A549 (cell line): ENCODE measurements around the gene VRK2. TPM values are rescaled to one million over a fixed set of nuclear protein-coding genes. Genes with fewer than 3 reads are reported as not detected.

ENCODE experiments used
- ATAC-seq, 2 experiments: fragments of 200-7000 bp in 1 of 2; fragments of >200 bp in 1 of 2; cut with Nextera tagmentation in 1 of 2; cut with Tn5 transposase in 1 of 2; 3 replicates each; pipeline versions ENCODE4 v1.8.0 to v1.9.1; 2018 to 2020; ENCODE audit warnings: mild to moderate bottlenecking in 1 of 2, moderate library complexity in 1 of 2
- CTCF ChIA-PET: fragments of 300-600 bp; sonication (Branson Sonifier 250); formaldehyde crosslinking; extraction: SDS; loops from one replicate; lab custom pipeline; 2021; ENCODE audit warnings: antibody characterized with exemption, inconsistent platforms; lab: Yijun Ruan, JAX
- POLR2A ChIA-PET: fragments of 350-600 bp; formaldehyde crosslinking; extraction: SDS; loops from one replicate; lab custom pipeline; 2021; ENCODE audit warnings: antibody characterized with exemption, inconsistent platforms; lab: Yijun Ruan, JAX
- DNase-seq, 2 experiments: peaks; one replicate each; pipeline versions ENCODE4 v3.0.0 to v3.0.0-alpha.2; 2011 to 2016; ENCODE audit warnings: low read depth in 1 of 2, low spot score in 1 of 2
- FAIRE-seq: peaks from 2 replicates; lab custom pipeline; 2011; peaks lifted over from hg19 to GRCh38; lab: Jason Lieb, UNC
- H3K27ac ChIP-seq, 2 experiments: fragments of >200 bp; sonication (Bioruptor Twin); formaldehyde crosslinking; 3 replicates each; pipeline ENCODE4 v1.5.1; 2016 to 2017
- H3K4me1 ChIP-seq: fragments of >200 bp; sonication (Bioruptor Twin); formaldehyde crosslinking; 3 replicates; pipeline ENCODE4 v1.6.1; 2016
- H3K4me2 ChIP-seq: fragments of >200 bp; sonication (Bioruptor Twin); formaldehyde crosslinking; 3 replicates; pipeline ENCODE4 v1.6.1; 2016
- H3K4me3 ChIP-seq: fragments of >200 bp; sonication (Bioruptor Twin); formaldehyde crosslinking; 3 replicates; pipeline ENCODE4 v1.5.1; 2016
- H3K9me3 ChIP-seq: fragments of >200 bp; sonication (Bioruptor Twin); formaldehyde crosslinking; 3 replicates; pipeline ENCODE4 v1.6.1; 2016
- CBX2 ChIP-seq: fragments of 200-600 bp; sonication (generic); IDR thresholded peaks from 2 replicates; pipeline ENCODE4 v1.6.1; 2016; ENCODE audit warnings: low read depth, mild to moderate bottlenecking, borderline replicate concordance
- CEBPB ChIP-seq, 2 experiments: fragments of >200 bp in 1 of 2; sonication (Bioruptor Twin) in 1 of 2; formaldehyde crosslinking in 1 of 2; IDR thresholded peaks; 2 replicates each; pipeline ENCODE4 v1.6.1; 2012 to 2016
- CHD4 ChIP-seq: fragments of 200-600 bp; sonication (generic); IDR thresholded peaks from 2 replicates; pipeline ENCODE4 v1.6.1; 2016; ENCODE audit warnings: antibody characterized with exemption, mild to moderate bottlenecking, borderline replicate concordance
- EP300 ChIP-seq, 2 experiments: fragments of >200 bp; sonication (Bioruptor Twin); formaldehyde crosslinking; IDR thresholded peaks; 2 replicates in 1 of 2; 3 replicates in 1 of 2; pipeline ENCODE4 v1.6.1; 2016 to 2017
- ESRRA ChIP-seq: fragments of 150-350 bp; IDR thresholded peaks from 2 replicates; pipeline ENCODE4 v1.6.1; 2014; ENCODE audit warnings: mild to moderate bottlenecking, low read length, borderline replicate concordance
- FOSL2 ChIP-seq, 2 experiments: fragments of 450-650 bp in 1 of 2; fragments of >200 bp in 1 of 2; sonication (Bioruptor Twin) in 1 of 2; formaldehyde crosslinking; IDR thresholded peaks; 2 replicates each; pipeline versions ENCODE4 v1.5.0 to v1.6.1; 2016 to 2020; ENCODE audit warnings: mild to moderate bottlenecking in 1 of 2, moderate library complexity in 1 of 2
- HDAC2 ChIP-seq: fragments of 200-600 bp; sonication (generic); IDR thresholded peaks from 2 replicates; pipeline ENCODE4 v1.6.1; 2016
- JUNB ChIP-seq: fragments of >200 bp; sonication (Bioruptor Twin); formaldehyde crosslinking; IDR thresholded peaks from 2 replicates; pipeline ENCODE4 v1.6.1; 2016
- MAFK ChIP-seq: fragments of 450-650 bp; IDR thresholded peaks from 2 replicates; pipeline ENCODE4 v1.6.1; 2014; ENCODE audit not compliant: partially characterized antibody
- MYC ChIP-seq: IDR thresholded peaks from 2 replicates; pipeline ENCODE4 v1.6.1; 2012; ENCODE audit warnings: mild to moderate bottlenecking, inconsistent platforms, low read length, improper control_type of control experiment, borderline replicate concordance
- PBX3 ChIP-seq: IDR thresholded peaks from 2 replicates; pipeline ENCODE4 v1.6.1; 2012
- RAD21 ChIP-seq, 2 experiments: fragments of >200 bp in 1 of 2; sonication (Bioruptor Twin) in 1 of 2; formaldehyde crosslinking in 1 of 2; IDR thresholded peaks in 1 of 2; conservative IDR thresholded peaks in 1 of 2; 2 replicates in 1 of 2; 3 replicates in 1 of 2; pipeline ENCODE4 v1.6.1; 2012 to 2018; ENCODE audit warnings: inconsistent platforms in 1 of 2
- RARB ChIP-seq: fragments of 250-450 bp; sonication (Bioruptor Pico); IDR thresholded peaks from 2 replicates; pipeline ENCODE4 v1.8.0; 2021; ENCODE audit warnings: mild to moderate bottlenecking, moderate library complexity
- SREBF2 ChIP-seq: fragments of 450-650 bp; IDR thresholded peaks from 2 replicates; pipeline ENCODE4 v1.6.1; 2014; ENCODE audit warnings: mild to moderate bottlenecking, moderate library complexity
- ZC3H11A ChIP-seq: fragments of 450-650 bp; IDR thresholded peaks from 2 replicates; pipeline ENCODE4 v1.6.1; 2014; ENCODE audit warnings: antibody characterized with exemption, mild to moderate bottlenecking
- ZFP36 ChIP-seq: fragments of 450-650 bp; IDR thresholded peaks from 2 replicates; pipeline ENCODE4 v1.6.1; 2014; ENCODE audit warnings: borderline replicate concordance; ENCODE audit not compliant: partially characterized antibody
- ZNF302 ChIP-seq: fragments of 250-450 bp; sonication (Bioruptor Pico); IDR thresholded peaks from 2 replicates; pipeline ENCODE4 v1.9.0; 2021; ENCODE audit warnings: inconsistent platforms, mild to moderate bottlenecking, moderate library complexity
- WGBS: methylation state at CpG from one replicate; pipeline ENCODE4 v1.1.6; 2017; ENCODE audit errors: missing lambda C conversion rate; 5-methylcytosine and 5-hydroxymethylcytosine counted together
- polyA plus RNA-seq, 4 experiments: library from polyadenylated mRNA; depleted of rRNA in 3 of 4; stranded (reverse); fragments of >200 nt; fragmentation: RNase III in 1 of 4; extraction: RNeasy Plus Mini Kit Qiagen cat#74134 plus additional on column Dnase treatment in 1 of 4; gene quantifications; 2 replicates in 3 of 4; 3 replicates in 1 of 4; pipeline ENCODE4 v1.2.3, GENCODE V29; 2011 to 2017
- TF ChIP-seq, protein P1 (sequence below): fragments of 150-350 bp; IDR thresholded peaks from 2 replicates; pipeline ENCODE4 v1.6.1; 2014; ENCODE audit warnings: low read depth, mild to moderate bottlenecking, low read length

Gene VRK2
- polyA plus RNA-seq, 2 of the 4 experiments (the other 2 are of a cell fraction) = 19.4 to 80.9 TPM

GRCh38 chr2:58006952-58007284, 39.7 kb upstream of the VRK2 start (continued):
- TF ChIP-seq ZFP36 (no peak), ZC3H11A (no peak)
- TF ChIP-seq, all 56 proteins: peak for 0

DNA sequence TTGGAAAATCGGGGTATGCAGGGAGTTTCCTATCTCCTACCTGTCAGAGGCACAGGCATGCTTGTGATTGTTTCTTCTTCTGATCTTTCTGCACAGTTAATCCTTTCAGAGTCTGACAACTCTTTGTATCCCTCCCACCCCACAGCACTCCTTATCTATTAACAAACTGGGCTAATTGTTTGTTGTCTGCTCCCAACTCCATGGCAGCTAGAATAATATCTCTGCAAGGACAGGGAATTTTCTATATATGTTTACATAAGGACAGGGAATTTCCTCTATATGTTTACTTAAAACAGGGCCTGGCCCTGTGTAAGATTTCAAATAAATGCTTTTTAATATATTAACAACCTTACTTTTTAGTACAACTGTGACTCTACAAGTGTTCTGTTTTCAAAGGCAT, 36.0 kb upstream of the VRK2 start:
- H3K4me1 ChIP-seq = peaks cover 11% of the 10 kb centered on the region
- CTCF ChIA-PET = interaction anchor here (0.6 to 1.0 kb wide), 2 partner anchors 11 to 671 kb away, joined by 3 read pairs; no protein-coding TSS in a partner anchor
- DNase-seq (peak in 1 of 2 experiments; percentile 45), FAIRE-seq (no peak), ATAC-seq (peak in 1 of 2 experiments; percentile 78; a peak in 3 of 6 replicates)
- TF ChIP-seq, protein P1, sequence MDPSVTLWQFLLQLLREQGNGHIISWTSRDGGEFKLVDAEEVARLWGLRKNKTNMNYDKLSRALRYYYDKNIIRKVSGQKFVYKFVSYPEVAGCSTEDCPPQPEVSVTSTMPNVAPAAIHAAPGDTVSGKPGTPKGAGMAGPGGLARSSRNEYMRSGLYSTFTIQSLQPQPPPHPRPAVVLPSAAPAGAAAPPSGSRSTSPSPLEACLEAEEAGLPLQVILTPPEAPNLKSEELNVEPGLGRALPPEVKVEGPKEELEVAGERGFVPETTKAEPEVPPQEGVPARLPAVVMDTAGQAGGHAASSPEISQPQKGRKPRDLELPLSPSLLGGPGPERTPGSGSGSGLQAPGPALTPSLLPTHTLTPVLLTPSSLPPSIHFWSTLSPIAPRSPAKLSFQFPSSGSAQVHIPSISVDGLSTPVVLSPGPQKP = no peak
- no peak for TF ChIP-seq CBX2
- TF ChIP-seq ZNF302 (CRISPR knock-in tag) = no peak
- TF ChIP-seq HDAC2 = no peak
- H3K4me2 ChIP-seq = peak overlapping the region; percentile 35
- POLR2A ChIA-PET = no interaction called here
- no peak overlapping the region for H3K4me3 ChIP-seq
- 19% methylated on average over 1 of the region's 1 CpG for WGBS
- H3K27ac ChIP-seq = peak overlapping the region in 1 of 2 experiments; percentile 14; a peak in 1 of 6 replicates
- H3K9me3 ChIP-seq = peaks cover 3% of the 10 kb centered on the region; the same call in 2 of the 3 replicates

DNA sequence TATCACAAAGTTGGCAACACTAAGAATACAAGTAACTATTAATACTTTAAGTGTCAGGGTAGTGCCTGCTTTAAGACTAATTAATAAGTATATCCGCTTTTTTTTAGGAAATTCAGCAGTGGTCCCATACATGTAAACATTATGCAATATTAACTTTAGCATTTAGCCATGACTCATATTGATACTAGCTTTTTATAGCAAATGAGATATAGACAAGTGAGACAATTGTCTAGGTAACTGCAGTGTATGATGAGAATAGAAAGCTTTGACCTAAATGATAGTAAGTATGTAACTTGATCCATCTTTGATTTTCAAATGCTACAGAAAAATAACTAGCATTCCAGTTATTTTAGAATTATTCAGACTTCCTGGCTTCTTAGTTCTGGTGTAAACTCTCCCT, 27.4 kb upstream of the VRK2 start:
- no peak overlapping the region for H3K4me3 ChIP-seq
- DNase-seq (peak; percentile 3 to 9), FAIRE-seq (no peak)
- peak overlapping the region; percentile 43 for H3K4me2 ChIP-seq
- no peak overlapping the region for H3K27ac ChIP-seq
- CTCF ChIA-PET = no interaction called here
- 10% methylated on average over 1 of the region's 1 CpG for WGBS
- H3K4me1 ChIP-seq = peaks cover 15% of the 10 kb centered on the region
- POLR2A ChIA-PET = interaction anchor here (1.4 kb wide), 1 partner anchor 27 kb away, joined by 5 read pairs; no protein-coding TSS in a partner anchor
- peaks cover 10% of the 10 kb centered on the region; the same call in 2 of the 3 replicates for H3K9me3 ChIP-seq
- TF ChIP-seq JUNB = peak; percentile 44; the same call in 1 of the 2 replicates
- no peak for TF ChIP-seq RAD21 (conservative IDR thresholded peaks at IDR 0.05 in 1 of 2, IDR thresholded peaks at IDR 0.05 in 1 of 2)
- peak; percentile 22 to 77; a peak in 2 of 4 replicates for TF ChIP-seq CEBPB (IDR thresholded peaks at IDR 0.05)
- no peak for TF ChIP-seq FOSL2 (IDR thresholded peaks at IDR 0.05)
- peak; percentile 80 for TF ChIP-seq FOSL2 (CRISPR knock-in tag; IDR thresholded peaks at IDR 0.05)
- TF ChIP-seq, all 56 proteins: peak for 3
- peak in 1 of 2 experiments; percentile 67; a peak in 3 of 6 replicates for ATAC-seq

DNA sequence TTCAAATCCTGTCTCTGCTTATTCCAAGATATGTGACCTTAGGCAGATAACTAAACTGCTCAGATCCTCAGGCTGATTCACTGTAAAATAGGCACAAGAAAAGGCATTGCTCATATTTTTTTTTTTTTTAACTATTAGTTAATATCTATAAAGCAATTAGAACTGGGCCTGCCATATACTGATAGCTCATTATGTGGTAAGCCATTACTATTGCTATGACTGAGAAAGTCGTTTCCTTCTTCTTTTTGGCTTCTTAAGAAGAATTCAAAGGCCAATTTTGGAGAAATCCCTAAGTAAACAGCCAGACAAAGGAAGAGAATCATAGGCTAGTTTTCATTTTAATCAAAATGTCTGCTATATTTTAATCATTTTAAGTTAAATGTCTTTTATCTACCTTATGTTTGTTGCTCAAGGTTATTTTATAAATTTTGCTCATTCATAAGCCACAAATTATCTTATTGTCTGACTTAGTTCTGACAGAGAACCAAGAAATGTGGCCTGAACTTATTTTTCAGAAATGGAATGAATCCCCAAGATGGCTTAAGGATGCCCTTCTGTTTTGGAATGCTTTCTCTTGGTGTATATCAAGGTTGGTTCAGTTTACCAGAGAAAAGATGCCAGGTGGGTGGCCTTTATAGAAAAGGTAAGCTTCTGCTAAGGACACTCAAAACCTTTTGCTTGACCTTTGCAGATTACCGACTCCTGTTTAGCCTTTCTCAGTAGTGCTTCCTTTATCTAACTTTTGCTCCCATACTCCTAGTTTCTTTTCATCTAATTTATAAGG, 21.3 kb upstream of the VRK2 start:
- Histone ChIP-seq H3K9me3 (no peaks in the 10 kb centered on the region), H3K4me3 (no peak overlapping the region), H3K27ac (no peak overlapping the region), H3K4me2 (no peak overlapping the region), H3K4me1 (no peaks in the 10 kb centered on the region)
- TF ChIP-seq CBX2 = no peak
- no peak for TF ChIP-seq MAFK
- no peak for TF ChIP-seq PBX3
- TF ChIP-seq ESRRA = no peak
- TF ChIP-seq MYC = no peak
- no peak for TF ChIP-seq SREBF2
- no peak for TF ChIP-seq CHD4
- TF ChIP-seq EP300 (IDR thresholded peaks at IDR 0.05) = no peak
- TF ChIP-seq ZFP36 = no peak
- no peak for TF ChIP-seq FOSL2 (IDR thresholded peaks at IDR 0.05)
- TF ChIP-seq FOSL2 (CRISPR knock-in tag; IDR thresholded peaks at IDR 0.05) = no peak
- TF ChIP-seq CEBPB (IDR thresholded peaks at IDR 0.05) = no peak
- TF ChIP-seq RARB (CRISPR knock-in tag) = no peak
- POLR2A ChIA-PET = no interaction called here
- CTCF ChIA-PET = no interaction called here
- FAIRE-seq (no peak), DNase-seq (no peak), ATAC-seq (no peak)
- 64% methylated on average over 2 of the region's 2 CpGs for WGBS
